Vein endothelial cell (primary cell): ENCODE measurements around the gene AMBP. TPM values are rescaled to one million over a fixed set of nuclear protein-coding genes. Genes with fewer than 3 reads are reported as not detected.

Experiments
- total RNA-seq: library from RNA; depleted of rRNA; stranded (reverse); fragments of >200 nt; gene quantifications from 2 replicates; pipeline ENCODE4 v1.2.3, GENCODE V29; 2012

Gene AMBP
- total RNA-seq, result not detected in 2 replicates

DNA sequence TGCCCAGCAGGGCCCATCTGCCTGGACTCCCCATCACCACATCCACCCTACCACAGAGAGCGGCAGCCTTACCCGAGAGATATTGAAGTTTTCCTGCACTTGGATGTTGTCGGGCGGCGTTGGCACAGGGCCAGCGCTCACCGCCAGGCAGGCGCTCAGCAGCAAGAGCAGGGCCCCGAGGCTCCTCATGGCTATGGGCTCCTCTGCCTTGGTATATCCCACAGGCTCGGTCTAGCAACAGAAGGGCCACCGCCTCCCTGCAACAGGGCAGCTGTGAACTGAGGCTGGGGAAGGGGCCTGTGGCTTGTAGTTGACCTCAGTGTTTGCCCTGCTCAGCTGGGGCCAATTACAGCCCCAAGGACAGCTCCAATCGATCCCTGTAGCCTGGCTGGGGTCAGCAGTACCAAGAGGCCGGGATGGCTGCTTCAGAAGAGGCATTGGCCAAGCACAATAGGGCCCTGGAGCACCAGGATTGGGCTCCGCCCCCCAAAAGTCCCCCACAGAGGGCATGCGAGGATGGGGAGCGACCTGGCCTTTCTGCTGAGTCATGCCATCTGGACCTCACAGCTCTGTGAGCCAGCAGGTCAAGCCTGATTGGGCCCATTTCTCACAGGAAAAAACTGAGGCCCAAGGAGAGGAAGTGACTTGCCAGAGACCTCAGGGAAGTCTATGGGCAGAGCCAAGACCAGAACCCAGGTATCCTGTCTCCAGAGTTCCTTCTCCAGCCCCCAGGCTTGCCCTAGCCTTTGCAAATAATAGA is at the start of gene AMBP:
Gene AMBP, minus strand, starts transcription at position 280 of the 760 bp plus-strand sequence. Its CDS starts 91 bp downstream, at position 189.

DNA sequence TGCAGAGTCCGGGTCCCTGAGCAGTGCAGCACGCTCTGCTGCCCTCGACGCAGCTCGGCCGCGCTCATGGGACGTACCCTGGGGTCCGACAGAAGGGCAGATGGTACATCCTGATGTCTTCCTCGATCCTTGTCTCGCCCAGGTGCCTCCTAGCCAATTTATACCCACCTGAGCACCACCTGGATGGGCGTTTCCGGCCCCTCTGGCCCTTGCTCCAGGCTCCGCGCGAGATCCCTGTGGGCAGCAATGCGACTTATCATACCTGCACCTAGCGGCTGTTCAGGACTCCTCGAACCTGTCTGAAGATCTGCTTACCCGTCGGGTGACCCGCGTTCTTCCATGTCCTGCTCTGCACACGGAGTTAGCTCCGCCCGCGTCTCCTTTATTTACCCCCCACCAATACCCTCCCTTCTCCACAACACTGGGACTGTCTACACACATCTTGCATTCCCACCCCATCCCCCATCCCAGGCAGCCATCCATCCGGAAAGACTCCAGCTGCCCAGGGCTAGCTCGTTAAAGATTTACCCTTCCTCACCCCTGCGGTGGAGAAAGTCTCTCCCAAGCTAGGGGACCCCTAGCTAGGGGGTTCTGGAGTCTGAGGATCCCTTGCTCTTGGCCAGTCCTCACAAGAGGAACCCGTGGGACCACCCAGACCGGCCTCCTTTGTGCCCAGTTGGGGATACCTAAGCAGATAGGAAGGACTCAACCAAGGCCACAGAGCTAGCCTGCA is 21.0 kb upstream of the AMBP start, which contains the start of gene KIF12:
Gene KIF12, minus strand, starts transcription at position 357 of the 733 bp plus-strand sequence. Its CDS starts 16 bp downstream, at position 341.

Other genes starting within 250 kb of the AMBP start
- gene ZNF618, start 202.0 kb downstream of the AMBP start, total RNA-seq, result 28.2 and 41.2 TPM in 2 replicates
- 0.10 and 0.33 TPM in 2 replicates for gene KIF12, start 21.0 kb upstream of the AMBP start, total RNA-seq
- gene COL27A1, start 77.2 kb upstream of the AMBP start, total RNA-seq, result 7.8 and 17.8 TPM in 2 replicates
- gene ORM1, start 244.8 kb upstream of the AMBP start, total RNA-seq, result not detected in 2 replicates